Gastroesophageal sphincter (tissue), 3 donors: ENCODE measurements around the gene PIK3CD.

Experiments
- POLR2A ChIP-seq, 2 donors: fragments of 450-650 bp; IDR thresholded peaks; one replicate each; pipeline ENCODE4 v1.6.1; 2017; ENCODE audit warnings: antibody characterized with exemption in 2 of 2, mild to moderate bottlenecking in 2 of 2, moderate library complexity in 1 of 2
- TF ChIP-seq, protein P1 (sequence below), 4 experiments: fragments of 200-600 bp in 2 of 4; fragments of 450-650 bp in 2 of 4; sonication (generic) in 1 of 4; IDR thresholded peaks; one replicate each; pipeline ENCODE4 v1.5.1; 2017 to 2019; ENCODE audit warnings: antibody characterized with exemption in 4 of 4, mild to moderate bottlenecking in 2 of 4, moderate library complexity in 2 of 4

DNA sequence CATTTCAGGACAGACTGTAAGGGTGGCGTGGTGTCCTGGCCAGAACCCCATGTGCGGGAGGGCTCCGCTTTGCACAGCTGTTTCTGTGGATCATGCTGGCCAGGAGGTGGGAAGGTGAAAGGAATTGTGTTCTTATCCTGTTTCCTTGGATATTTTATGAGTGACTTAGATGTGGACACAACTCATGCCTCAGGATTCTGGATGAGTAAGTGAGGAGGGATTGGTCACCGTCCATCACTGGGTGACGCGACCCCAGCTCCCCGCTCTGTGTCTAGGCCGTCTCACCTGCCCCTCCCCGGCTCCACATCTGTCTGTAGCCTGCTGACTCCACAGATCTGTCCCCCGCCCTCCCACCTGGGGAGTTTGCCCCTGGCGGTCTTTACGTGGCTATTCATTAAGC, 48.8 kb downstream of the PIK3CD start:
- TF ChIP-seq, protein P1, sequence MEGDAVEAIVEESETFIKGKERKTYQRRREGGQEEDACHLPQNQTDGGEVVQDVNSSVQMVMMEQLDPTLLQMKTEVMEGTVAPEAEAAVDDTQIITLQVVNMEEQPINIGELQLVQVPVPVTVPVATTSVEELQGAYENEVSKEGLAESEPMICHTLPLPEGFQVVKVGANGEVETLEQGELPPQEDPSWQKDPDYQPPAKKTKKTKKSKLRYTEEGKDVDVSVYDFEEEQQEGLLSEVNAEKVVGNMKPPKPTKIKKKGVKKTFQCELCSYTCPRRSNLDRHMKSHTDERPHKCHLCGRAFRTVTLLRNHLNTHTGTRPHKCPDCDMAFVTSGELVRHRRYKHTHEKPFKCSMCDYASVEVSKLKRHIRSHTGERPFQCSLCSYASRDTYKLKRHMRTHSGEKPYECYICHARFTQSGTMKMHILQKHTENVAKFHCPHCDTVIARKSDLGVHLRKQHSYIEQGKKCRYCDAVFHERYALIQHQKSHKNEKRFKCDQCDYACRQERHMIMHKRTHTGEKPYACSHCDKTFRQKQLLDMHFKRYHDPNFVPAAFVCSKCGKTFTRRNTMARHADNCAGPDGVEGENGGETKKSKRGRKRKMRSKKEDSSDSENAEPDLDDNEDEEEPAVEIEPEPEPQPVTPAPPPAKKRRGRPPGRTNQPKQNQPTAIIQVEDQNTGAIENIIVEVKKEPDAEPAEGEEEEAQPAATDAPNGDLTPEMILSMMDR (IDR thresholded peaks at IDR 0.05): no peak
- no peak for TF ChIP-seq POLR2A (IDR thresholded peaks at IDR 0.05)
